ENCODE measurements around the gene CDS1. TPM values are rescaled to one million over a fixed set of nuclear protein-coding genes. Genes with fewer than 3 reads are reported as not detected.
"Not testable (repeated sequence)": the region's sequence is repeated elsewhere in the genome, so short reads cannot be mapped to it uniquely, and the experiment has no call there.

Gene CDS1
- total RNA-seq, 4 donors from 2014 or later, result 0.83 to 1.7 (median 1.3) TPM

DNA sequence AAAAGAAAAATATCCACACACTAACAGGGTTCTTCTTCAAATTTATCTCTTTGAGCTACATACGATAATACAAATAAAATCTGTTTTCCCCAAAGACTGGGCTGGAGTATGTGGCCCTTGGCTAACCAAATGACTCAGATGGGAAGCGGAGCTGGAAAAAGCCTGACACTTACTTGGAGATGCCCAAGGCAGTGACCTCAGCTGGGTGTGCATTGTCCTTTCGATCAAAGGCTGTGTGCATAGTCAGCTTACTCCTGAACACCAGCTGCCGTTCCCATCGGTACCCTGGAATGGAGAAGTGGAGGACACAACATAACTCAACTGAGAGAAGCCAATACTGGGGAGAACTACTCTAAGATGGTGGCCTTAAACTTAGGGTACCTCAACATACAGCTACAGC, 95.1 kb downstream of the CDS1 start:
- WGBS, result 69% methylated on average over 5 of the region's 5 CpGs
- TF ChIP-seq, protein P1, sequence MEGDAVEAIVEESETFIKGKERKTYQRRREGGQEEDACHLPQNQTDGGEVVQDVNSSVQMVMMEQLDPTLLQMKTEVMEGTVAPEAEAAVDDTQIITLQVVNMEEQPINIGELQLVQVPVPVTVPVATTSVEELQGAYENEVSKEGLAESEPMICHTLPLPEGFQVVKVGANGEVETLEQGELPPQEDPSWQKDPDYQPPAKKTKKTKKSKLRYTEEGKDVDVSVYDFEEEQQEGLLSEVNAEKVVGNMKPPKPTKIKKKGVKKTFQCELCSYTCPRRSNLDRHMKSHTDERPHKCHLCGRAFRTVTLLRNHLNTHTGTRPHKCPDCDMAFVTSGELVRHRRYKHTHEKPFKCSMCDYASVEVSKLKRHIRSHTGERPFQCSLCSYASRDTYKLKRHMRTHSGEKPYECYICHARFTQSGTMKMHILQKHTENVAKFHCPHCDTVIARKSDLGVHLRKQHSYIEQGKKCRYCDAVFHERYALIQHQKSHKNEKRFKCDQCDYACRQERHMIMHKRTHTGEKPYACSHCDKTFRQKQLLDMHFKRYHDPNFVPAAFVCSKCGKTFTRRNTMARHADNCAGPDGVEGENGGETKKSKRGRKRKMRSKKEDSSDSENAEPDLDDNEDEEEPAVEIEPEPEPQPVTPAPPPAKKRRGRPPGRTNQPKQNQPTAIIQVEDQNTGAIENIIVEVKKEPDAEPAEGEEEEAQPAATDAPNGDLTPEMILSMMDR (IDR thresholded peaks at IDR 0.05), result no peak
- peak in 1 of 2 donors; percentile 15 for TF ChIP-seq POLR2AphosphoS5 (IDR thresholded peaks at IDR 0.05)
- no peak for TF ChIP-seq EP300 (IDR thresholded peaks at IDR 0.05)
- TF ChIP-seq POLR2A (IDR thresholded peaks at IDR 0.05; ENCODE audit: low read depth), result no peak
- H3K27me3 ChIP-seq, result no peaks in the 10 kb centered on the region
- peak overlapping the region in 1 of 4 donors; percentile 25 for H3K27ac ChIP-seq (replicated peaks in 1 of 4)
- H3K4me3 ChIP-seq, result no peak overlapping the region
- intact Hi-C loops (cut with DNase I), result no loop called here
- peaks cover 12 to 25% (median 16%) of the 10 kb centered on the region in 4 donors for H3K4me1 ChIP-seq
- DNase-seq (ENCODE audit: extremely low spot score), result no peak
- H3K9me3 ChIP-seq, result no peaks in the 10 kb centered on the region
- H3K36me3 ChIP-seq, result peaks cover 32 to 92% (median 75%) of the 10 kb centered on the region in 4 donors

DNA sequence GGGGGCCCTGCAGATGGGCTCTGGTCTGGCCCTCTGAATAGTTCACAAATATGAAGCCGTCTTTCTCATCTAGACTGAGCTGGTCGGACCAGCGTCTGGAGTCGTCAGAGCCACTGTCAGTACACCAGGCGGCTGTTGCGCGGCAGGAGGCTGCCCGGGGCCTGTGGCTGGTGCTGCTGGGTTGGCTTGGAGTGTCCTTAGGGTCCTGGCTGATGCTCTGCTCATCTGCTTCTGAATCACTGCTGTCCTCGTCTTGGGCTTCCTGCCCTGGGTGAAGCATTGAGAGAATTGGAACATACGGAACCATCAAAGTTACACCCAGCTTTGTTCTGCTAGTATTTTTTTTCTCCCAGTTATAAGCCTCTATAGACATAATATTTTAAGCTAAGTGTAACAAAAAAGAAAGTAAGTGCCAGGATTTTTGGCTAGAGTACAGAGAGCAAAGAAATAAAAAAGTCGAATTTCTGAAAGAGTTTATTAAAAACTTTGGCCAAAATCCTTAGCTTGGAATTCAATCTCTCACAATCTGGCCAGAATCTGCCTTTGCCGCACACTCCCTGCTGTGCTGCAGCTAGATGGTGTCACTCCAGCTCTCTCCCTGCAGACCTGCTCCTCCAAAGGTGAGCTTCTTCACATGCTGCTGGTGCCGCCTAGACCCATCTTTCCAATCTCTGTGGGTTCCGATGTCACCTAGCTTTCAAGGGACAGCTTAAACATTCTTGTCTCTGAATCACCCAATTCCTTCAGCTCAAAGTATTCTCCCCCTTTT, 96.2 kb downstream of the CDS1 start:
- intact Hi-C loops (cut with DNase I), result no loop called here
- peaks cover 37 to 93% (median 84%) of the 10 kb centered on the region in 4 donors for H3K36me3 ChIP-seq
- H3K4me1 ChIP-seq, result peaks cover 12 to 21% (median 17%) of the 10 kb centered on the region in 4 donors
- no peaks in the 10 kb centered on the region for H3K27me3 ChIP-seq
- H3K9me3 ChIP-seq, result no peaks in the 10 kb centered on the region
- no peak for DNase-seq (ENCODE audit: extremely low spot score)
- H3K4me3 ChIP-seq, result no peak overlapping the region
- 76% methylated on average over 8 of the region's 14 CpGs for WGBS
- peak overlapping the region in 2 of 4 donors; percentile 25 to 46 for H3K27ac ChIP-seq (replicated peaks in 1 of 4)
- TF ChIP-seq POLR2A (IDR thresholded peaks at IDR 0.05; ENCODE audit: low read depth) (no peak), EP300 (IDR thresholded peaks at IDR 0.05) (no peak), POLR2AphosphoS5 (IDR thresholded peaks at IDR 0.05) (no peak)
- TF ChIP-seq, protein P1 (IDR thresholded peaks at IDR 0.05), result no peak

DNA sequence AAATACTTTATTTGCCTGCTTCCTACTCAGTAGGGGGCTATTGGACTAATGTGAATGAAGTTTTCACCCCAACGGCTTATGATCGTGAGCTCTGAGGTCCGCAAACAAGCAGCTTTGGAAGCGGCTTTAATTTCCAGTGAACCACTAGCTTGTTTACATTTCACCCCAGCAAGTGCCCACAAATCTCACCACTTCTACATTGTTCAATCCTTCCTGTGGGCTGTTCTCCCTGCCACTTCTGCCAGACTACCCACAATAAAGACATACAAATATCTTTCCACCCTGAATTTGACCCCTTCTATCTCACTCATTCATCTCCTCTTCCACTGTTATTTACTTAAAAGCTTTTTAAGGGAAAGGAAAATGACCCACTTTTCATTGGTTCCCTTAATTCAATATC, 98.0 kb downstream of the CDS1 start:
- DNase-seq (ENCODE audit: extremely low spot score), result no peak
- peaks cover 12 to 21% (median 17%) of the 10 kb centered on the region in 4 donors for H3K4me1 ChIP-seq
- no peaks in the 10 kb centered on the region for H3K9me3 ChIP-seq
- peaks cover 33 to 93% (median 86%) of the 10 kb centered on the region in 4 donors for H3K36me3 ChIP-seq
- no peak overlapping the region for H3K4me3 ChIP-seq
- intact Hi-C loops (cut with DNase I), result no loop called here
- TF ChIP-seq, protein P1 (IDR thresholded peaks at IDR 0.05), result no peak
- TF ChIP-seq POLR2A (IDR thresholded peaks at IDR 0.05; ENCODE audit: low read depth) (no peak), EP300 (IDR thresholded peaks at IDR 0.05) (no peak), POLR2AphosphoS5 (IDR thresholded peaks at IDR 0.05) (no peak)
- WGBS, result 90% methylated on average over 4 of the region's 4 CpGs
- no peak overlapping the region for H3K27ac ChIP-seq (replicated peaks in 1 of 4)
- no peaks in the 10 kb centered on the region for H3K27me3 ChIP-seq

DNA sequence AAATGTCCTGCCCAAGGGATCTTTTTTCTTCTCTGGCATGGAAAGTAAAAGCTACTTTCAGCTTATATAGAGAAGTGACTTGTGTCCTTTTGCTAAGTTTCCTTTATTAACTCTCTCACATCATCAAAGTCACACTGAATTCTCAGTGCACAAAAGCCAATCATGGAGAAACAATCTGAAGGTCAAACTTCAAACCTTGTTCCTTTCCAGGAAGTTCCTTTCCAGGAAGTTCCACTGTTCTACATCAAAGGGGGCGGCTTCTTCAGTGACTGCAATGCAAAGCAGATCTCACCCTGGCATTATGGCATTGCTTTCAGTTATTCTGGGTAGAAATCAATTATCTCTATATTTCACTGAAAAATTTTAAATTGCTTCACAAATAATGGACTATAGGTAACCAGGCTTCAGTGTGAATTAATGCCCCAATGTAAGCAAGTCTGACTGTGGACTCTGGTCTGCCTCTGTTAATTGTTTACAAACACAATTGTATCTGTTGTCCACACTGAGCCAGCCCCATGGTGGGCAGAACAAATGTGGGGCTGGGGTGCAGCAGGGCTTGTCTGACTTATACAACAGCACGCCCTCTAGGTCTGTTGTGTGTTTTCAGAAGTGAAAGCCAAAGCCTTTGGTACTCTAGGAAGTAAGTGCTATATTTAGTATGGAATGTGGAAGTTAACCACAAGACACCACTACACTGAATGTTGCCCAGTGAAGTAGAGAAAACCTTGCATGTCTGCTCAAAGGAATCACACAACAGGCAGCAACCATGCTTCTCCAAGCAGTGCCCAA, 98.8 kb downstream of the CDS1 start:
- TF ChIP-seq EP300 (IDR thresholded peaks at IDR 0.05) (no peak), POLR2A (IDR thresholded peaks at IDR 0.05; ENCODE audit: low read depth) (no peak), POLR2AphosphoS5 (IDR thresholded peaks at IDR 0.05) (no peak)
- TF ChIP-seq, protein P1 (IDR thresholded peaks at IDR 0.05), result no peak
- peaks cover 33 to 93% (median 89%) of the 10 kb centered on the region in 4 donors for H3K36me3 ChIP-seq
- H3K9me3 ChIP-seq, result no peaks in the 10 kb centered on the region
- intact Hi-C loops (cut with DNase I), result no loop called here
- DNase-seq (ENCODE audit: extremely low spot score), result no peak
- 73% methylated on average over 2 of the region's 2 CpGs for WGBS
- peaks cover 12 to 21% (median 17%) of the 10 kb centered on the region in 4 donors for H3K4me1 ChIP-seq
- H3K27ac ChIP-seq (replicated peaks in 1 of 4), result peak overlapping the region in 1 of 4 donors; percentile 34
- H3K27me3 ChIP-seq, result no peaks in the 10 kb centered on the region
- H3K4me3 ChIP-seq, result no peak overlapping the region

DNA sequence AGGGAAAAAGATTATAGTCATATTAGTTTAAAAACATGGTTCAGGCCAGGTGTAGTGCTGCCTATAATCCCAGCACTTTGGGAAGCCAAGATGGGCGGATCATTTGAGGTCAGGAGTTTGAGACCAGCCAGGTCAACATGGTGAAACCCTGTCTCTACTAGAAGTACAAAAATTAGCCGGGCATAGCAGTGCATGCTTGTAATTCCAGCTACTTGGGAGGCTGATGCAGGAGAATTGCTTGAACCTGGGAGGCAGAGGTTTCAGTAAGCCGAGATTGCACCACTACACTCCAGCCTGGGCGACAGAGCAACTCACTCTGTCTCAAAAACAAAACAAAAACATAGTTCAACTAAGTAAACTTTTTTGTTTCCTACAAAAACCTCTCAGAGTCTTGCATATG, 99.7 kb downstream of the CDS1 start:
- H3K4me1 ChIP-seq, result peaks cover 12 to 21% (median 17%) of the 10 kb centered on the region in 4 donors
- WGBS, result 83% methylated on average over 4 of the region's 4 CpGs
- H3K9me3 ChIP-seq; H3K27me3 ChIP-seq; DNase-seq (ENCODE audit: extremely low spot score); H3K4me3 ChIP-seq; H3K27ac ChIP-seq (replicated peaks in 1 of 4); intact Hi-C loops (cut with DNase I): not testable (repeated sequence)
- peaks cover 23 to 93% (median 85%) of the 10 kb centered on the region in 4 donors for H3K36me3 ChIP-seq
